GM19025 (cell line): Measurements from ENCODE around the gene ACBD6.
"Not testable (repeated sequence)": the region's sequence is repeated elsewhere in the genome, so short reads cannot be mapped to it uniquely, and the experiment has no call there.

ENCODE experiments used
- ATAC-seq: cut with Tn5 transposase; IDR thresholded peaks from one replicate; pipeline ENCODE4 v1.9.1; 2021; ENCODE audit warnings: mild to moderate bottlenecking, low read depth, moderate library complexity; ENCODE audit not compliant: unreplicated experiment

ACBD6 gene

GRCh38 chr1:180502361-180503279 is at the start of gene ACBD6:
Gene ACBD6, minus strand, starts transcription at chr1:180502577. Its CDS starts 311 bp downstream, at chr1:180502266.
- peak; percentile 84 for ATAC-seq

GRCh38 chr1:180551997-180552396 is 49.6 kb upstream of the ACBD6 start:
- no peak for ATAC-seq

DNA sequence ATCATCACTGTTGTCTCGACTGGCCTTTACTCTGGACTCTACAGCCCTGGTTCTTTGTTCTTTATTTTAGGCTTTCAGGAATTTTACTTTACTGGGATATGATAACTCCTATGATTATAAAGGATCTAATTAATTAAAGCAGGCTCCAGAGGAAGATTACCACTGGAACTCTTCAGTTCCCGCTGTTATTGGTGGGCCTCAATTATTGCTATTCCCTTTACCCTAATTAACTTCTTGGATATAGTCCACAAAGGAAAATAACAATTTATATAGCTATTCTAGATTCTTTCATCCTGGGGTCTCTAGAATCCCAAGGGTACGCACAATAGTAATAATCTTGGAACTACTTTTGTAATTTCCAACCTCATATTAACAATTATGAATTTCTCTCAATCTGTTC is 47.9 kb upstream of the ACBD6 start:
- ATAC-seq, result no peak

GRCh38 chr1:180549770-180550169 is 47.4 kb upstream of the ACBD6 start:
- not testable (repeated sequence) for ATAC-seq

DNA sequence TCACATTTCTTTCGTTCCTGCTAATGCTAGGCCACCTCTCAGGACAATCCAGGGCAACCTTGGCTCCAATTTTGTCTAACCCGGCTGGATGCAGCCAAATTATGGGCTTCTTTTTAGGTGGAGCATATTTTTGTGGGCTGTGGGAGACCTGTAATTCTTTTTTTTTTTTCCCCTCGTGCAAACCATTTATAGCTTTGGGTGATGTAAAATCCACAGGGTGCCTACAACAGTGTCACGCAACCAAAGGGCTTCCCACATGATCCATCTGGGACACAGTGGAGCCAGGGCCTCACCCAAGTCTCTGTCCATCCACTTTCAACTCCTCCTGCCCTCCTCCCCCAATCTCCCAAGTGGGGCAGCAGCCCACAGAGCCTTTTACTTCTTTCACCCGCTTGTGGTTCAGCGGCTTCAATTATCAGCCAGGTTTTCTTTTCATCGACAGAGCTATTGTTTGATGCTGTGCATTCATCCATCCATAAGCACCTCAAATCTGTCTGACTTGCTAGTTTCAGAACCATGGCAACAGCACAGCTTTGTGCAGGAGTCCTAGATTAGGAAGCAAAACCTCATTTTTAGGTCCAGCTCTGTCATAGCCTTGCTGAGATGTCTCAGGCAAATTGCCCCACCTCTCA is 46.4 kb upstream of the ACBD6 start:
- ATAC-seq, result no peak

DNA sequence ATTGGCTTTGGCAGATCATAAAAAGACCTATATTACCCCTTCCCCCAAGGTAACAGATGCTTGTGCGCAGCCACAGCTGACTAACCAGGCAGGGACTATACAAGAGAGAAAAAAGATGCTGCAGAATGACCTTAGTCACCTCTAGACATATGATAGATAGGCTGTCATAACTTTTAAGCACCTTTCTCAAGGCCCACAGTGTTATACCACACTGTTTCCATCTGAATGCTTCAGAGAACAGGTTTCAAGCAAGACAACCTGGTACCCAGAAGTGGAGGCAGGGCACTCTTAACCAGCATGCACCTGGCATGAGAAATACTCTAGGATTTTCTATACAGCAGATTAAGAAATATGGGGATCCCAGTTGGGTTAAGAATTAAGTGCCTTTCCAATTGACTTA is 43.6 kb upstream of the ACBD6 start:
- no peak for ATAC-seq

DNA sequence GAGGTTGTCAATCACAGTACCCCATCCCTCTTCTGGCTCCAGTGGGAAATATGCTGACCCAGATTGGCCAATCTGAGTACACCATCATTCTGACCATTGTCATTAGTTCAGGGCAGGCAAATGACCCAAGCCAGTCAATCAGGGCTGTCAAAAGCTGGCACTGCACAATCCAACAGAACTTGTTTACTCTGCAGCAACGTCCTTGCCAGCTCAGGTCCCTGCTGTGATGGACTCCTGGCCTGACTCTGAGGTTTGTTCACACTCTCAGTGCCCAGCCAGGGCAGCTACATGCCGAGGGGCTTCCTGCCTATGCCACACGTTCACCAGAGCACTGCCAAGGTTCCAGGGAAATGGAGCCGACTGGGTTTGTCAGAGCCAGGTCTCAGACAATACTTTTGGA is 41.7 kb upstream of the ACBD6 start:
- ATAC-seq, result no peak

DNA sequence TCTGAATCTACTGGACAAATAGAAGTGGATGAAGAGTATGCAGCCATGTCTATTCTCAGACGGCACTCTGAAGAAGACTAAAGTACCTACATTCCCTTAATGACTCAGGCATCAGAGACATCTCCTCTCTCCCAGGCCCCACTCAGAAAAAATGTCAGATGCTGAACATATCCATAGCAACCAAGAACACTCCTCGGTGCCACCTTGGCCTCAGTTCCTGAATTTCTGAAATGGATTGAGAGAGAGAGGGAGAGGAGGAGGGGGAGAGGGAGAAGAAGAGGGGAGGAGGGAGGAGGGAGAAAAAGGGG is 40.4 kb upstream of the ACBD6 start:
- no peak for ATAC-seq

DNA sequence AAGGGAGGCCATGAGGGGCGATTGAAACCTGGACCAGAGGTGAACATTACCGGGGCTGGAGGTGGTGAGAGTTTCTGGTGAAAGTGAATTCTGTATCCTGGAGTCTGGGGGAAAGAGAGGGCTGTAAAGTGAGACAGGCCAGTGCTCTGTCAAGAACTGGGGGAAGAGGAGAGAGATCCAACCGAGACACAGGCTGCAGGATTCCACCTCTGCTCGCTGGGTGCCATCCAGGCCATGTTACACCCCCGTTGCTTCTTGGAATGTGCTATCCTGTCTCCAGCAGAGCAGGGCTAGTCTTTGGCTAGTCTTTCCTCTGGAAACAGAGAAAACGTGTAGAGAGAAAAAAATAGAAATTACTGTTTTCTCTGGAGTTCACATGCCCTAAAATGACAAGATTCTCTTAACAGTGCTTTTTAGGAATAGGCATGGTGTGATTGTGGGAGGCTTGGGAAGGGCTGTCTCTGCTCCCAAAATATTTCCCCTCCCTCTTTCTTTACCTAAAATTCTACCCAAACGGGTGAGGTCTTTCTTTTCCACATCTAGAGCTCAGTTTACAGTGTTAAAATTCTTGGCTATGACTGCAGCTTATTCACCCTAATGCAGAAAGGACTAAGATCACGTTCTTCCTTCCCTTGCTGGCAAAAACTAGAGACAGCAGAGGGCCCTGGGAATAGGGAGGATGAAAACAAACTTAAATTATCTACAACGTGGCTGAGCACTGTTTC is 39.9 kb upstream of the ACBD6 start:
- no peak for ATAC-seq

DNA sequence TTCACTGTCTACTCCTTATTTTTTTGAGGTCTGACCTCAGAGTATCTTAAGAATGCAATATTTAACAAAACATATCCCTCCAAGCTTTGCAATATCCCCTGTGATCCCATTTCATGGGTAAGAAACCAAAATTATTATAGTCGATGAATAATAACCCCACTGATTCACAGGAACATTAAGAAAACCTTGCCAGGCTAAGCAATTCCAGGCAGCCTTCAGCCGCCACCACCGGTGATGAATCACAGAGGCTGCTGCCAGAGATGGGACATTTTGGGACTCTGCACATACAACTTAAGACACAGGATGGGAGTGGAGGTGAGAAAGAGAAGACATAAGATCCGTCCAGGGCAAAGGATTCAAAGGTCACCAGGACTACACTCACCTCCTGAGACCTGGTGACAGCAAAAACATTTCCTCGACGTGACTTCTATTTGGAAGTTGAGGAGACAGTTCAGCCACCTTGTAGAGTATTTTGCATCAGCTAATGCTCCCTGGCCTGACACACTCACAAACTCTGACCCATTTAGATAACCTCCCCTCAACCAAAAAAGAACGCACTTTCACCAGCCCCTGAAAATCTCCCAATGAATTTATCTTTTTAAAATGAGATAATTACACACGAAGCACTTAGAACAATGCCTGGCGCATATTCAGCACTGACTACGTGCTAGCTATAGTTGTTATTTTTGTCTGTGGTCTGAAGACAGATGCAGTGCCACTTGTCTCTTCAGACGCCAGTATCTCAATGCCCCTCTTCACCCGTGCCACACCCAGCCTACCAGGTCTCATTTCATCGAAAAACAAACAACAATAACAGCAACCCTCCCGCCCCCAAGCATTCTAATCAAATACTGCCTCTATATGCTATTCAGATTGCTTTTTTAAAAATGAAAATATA is 38.6 kb upstream of the ACBD6 start:
- ATAC-seq, result no peak

DNA sequence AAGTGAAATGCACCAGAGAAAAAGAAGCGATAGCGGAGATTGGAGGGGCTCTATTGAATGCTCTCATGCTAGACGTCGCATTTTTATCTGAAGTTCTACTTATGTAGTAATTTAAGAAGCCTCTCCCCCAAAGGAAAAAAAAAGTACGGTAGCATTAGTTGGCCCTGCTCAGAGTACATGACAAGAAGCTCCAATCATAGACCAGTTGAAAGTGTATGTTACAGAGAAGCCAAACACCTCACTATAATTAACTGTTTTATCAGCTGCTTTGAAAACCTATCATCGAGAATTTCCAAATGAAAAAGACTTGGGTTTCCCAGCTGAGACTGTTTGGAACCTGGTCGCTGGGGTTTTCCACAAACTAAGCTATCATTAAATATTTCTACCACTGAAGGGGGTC is 36.8 kb upstream of the ACBD6 start:
- ATAC-seq, result no peak

DNA sequence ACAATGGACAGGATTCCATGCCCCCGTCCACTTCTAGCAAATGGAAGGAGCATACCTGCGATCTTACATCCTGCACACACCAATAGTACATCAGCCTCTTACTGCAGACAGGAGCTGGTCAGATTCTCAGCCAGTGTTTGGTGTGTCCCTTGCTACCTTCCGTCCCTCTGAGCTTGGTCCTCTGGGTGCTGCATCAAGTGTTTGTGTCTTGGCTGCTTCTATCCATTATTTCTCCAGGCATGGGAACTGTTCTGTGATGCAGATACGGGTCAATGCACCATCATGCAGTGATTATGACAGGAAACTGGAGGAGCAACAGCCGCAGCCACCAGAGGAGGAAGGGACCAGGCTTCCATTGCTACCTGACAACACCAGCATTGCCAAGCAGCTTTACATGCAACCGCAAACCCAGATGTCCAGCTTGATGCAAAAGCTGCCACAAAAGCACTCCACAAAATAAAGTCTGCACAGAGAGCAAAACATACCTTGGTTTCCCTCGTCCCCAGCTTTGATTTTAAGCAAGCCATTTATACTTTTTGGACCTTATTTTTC is 34.5 kb upstream of the ACBD6 start:
- ATAC-seq, result no peak

DNA sequence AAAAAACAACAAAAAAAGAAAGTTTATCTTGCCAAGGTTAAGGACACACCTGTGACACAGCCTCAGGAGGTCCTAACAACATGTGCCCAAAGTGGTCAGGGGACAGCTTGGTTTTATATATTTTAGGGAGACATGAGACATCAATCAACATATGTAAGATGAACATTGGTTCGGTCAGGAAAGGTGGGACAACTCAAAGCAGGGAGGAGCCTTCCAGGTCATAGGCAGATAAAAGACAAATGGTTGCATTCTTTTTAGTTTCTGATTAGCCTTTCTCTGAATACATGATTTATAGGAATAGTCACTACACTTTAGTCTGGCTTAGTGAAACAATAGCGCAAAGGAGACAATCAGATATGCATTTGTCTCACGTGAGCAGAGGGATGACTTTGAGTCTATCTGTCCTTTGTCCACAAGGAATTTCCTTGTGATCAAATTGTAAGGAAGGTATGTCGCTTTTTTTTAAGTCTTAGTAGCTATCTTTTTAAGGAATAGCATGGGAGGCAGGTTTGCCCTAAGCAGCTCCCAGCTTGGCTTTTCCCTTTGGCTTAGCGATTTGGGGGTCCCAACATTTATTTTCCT is 33.1 kb upstream of the ACBD6 start:
- ATAC-seq, result no peak

GRCh38 chr1:180534214-180534613 is 31.8 kb upstream of the ACBD6 start:
- ATAC-seq, result no peak

GRCh38 chr1:180533266-180533987 is 31.1 kb upstream of the ACBD6 start:
- ATAC-seq, result no peak

DNA sequence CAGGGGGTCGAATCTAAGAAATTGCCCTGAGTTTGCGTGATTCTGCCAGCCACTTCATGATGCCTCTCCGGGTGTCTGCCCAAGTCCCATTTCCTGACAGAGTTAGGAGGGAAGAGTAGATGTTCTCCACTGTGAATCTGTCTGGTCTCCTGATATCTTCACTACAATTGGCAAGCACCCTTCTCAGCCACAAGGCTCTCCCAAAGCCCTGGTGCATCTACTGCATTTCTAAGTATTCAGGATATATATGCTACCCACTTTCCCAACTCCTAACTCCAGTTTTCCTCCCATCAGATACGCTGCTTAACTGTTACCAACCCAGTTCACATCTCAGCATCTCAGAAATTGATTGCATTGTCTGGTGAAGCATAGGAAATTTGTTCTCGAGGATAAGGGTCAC is 30.5 kb upstream of the ACBD6 start:
- no peak for ATAC-seq

- no peak for ATAC-seq
Observed at GRCh38 chr1:180530501-180530900, 28.1 kb upstream of the ACBD6 start.

- no peak for ATAC-seq
Observed at GRCh38 chr1:180528868-180529470, 26.6 kb upstream of the ACBD6 start.
